ENCODE data around the gene PMP22.
"Not testable (repeated sequence)": the region's sequence is repeated elsewhere in the genome, so short reads cannot be mapped to it uniquely, and the experiment has no call there.

The PMP22 gene

DNA sequence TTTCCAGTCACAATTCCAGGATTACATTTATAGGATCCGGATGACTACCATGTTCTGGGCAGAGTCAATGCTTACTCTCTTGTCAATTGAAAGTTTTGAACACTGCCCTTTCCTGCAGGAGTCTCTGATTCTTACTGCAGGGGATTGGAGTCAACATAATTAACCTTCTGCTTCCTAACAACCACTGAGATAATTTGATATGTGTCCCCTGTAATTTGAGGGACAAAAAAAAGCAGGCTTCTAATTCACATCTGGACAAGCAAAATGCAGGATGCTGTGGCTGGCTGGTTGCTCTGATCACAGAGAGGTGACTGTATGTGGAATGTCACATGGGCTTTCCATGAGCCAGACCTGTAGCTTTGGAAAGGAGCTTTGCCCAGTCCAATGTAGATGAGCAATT is 54.9 kb downstream of the PMP22 start:
- TF ChIP-seq, protein P1, sequence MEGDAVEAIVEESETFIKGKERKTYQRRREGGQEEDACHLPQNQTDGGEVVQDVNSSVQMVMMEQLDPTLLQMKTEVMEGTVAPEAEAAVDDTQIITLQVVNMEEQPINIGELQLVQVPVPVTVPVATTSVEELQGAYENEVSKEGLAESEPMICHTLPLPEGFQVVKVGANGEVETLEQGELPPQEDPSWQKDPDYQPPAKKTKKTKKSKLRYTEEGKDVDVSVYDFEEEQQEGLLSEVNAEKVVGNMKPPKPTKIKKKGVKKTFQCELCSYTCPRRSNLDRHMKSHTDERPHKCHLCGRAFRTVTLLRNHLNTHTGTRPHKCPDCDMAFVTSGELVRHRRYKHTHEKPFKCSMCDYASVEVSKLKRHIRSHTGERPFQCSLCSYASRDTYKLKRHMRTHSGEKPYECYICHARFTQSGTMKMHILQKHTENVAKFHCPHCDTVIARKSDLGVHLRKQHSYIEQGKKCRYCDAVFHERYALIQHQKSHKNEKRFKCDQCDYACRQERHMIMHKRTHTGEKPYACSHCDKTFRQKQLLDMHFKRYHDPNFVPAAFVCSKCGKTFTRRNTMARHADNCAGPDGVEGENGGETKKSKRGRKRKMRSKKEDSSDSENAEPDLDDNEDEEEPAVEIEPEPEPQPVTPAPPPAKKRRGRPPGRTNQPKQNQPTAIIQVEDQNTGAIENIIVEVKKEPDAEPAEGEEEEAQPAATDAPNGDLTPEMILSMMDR (IDR thresholded peaks at IDR 0.05; ENCODE audit: low read depth, low read length), result no peak
- no peak overlapping the region for H3K4me3 ChIP-seq (ENCODE audit: low read depth, low read length)

DNA sequence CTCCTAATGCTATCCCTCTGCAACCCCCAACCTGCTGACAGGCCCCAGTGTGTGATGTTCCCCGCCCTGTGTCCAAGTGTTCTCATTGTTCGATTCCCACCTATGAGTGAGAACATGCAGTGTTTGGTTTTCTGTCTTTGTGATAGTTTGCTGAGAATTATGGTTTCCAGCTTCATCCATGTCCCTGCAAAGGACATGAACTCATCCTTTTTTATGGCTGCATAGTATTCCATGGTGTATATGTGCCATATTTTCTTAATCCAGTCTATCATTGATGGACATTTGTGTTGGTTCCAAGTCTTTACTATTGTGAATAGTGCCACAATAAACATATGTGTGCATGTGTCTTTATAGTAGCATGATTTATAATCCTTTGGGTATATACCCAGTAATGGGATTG is 62.1 kb downstream of the PMP22 start:
- H3K4me3 ChIP-seq (ENCODE audit: low read depth, low read length), result not testable (repeated sequence)

DNA sequence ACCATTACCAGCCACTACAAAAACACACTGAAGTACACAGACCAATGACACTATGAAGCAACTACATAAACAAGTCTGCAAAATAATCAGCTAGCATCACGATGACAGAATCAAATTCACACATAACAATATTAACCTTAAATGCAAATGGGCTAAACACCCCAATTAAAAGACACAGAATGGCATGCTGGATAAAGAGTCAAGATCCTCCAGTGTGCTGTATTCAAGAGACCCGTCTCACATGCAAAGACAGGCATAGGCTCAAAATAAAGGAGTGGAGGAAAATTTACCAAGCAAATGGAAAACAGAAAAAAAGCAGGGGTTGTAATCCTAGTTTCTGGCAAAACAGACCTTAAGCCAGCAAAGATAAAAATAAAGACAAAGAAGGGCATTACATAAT is 64.6 kb downstream of the PMP22 start:
- not testable (repeated sequence) for H3K4me3 ChIP-seq (ENCODE audit: low read depth, low read length)

DNA sequence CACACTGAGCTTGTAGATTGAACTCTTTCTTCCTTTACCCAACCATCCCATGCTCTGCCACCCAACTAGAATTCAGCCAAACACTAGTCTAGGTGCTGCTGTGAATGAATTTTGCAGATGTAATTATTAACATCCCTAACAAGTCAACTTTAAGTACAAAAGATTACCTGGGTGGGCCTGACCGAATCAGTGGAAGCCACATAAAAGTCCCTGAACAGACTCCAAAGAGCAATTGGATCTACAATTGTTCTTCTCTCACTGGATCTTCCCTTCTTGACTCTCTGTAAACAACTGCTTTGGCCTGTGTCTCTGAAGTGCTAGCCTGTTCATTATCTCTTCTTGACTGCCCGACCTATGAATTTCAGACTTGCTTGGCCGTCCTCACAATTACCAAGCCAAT is 67.9 kb downstream of the PMP22 start:
- no peak overlapping the region for H3K4me3 ChIP-seq (ENCODE audit: low read depth, low read length)
- TF ChIP-seq, protein P1 (IDR thresholded peaks at IDR 0.05; ENCODE audit: low read depth, low read length), result no peak

DNA sequence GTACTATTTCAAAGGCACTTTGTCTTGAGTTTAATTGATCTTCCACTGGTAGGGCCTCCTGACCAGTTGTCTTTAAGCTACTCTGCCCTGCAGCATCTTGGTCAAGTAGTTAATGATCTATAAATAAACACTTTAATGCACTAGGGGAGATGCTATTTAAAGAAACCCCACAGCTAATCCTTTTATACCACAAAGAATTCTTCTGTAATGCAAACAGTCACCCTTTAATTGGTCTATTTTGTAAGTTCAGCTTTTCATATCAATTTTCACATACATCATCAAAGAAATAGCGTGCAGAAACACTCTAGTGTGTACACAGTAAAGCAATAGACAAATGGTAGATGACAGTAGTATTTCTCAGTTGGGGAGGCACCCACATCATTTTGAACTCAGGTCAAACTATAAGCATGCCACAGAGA is 70.3 kb downstream of the PMP22 start:
- no peak overlapping the region for H3K4me3 ChIP-seq (ENCODE audit: low read depth, low read length)
- TF ChIP-seq, protein P1 (IDR thresholded peaks at IDR 0.05; ENCODE audit: low read depth, low read length), result no peak

DNA sequence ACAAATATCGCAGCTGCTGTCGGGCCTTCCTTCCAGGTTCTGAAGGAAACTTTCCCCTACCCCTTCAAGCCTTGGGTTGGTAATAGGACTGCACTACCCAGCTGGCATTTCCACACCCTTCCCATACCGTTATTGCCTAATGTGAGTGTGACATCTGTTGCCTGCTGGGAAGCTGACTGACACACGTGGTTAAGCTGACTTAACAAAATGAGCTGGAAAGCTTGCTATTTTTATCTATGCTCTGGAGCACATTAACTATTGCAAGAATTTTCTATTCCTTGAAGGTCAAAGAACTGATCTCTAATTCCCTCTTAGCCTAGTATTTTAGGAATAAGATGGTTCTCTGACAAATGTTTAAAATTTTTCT is 79.5 kb downstream of the PMP22 start:
- H3K4me3 ChIP-seq (ENCODE audit: low read depth, low read length), result no peak overlapping the region
- TF ChIP-seq, protein P1 (IDR thresholded peaks at IDR 0.05; ENCODE audit: low read depth, low read length), result no peak

DNA sequence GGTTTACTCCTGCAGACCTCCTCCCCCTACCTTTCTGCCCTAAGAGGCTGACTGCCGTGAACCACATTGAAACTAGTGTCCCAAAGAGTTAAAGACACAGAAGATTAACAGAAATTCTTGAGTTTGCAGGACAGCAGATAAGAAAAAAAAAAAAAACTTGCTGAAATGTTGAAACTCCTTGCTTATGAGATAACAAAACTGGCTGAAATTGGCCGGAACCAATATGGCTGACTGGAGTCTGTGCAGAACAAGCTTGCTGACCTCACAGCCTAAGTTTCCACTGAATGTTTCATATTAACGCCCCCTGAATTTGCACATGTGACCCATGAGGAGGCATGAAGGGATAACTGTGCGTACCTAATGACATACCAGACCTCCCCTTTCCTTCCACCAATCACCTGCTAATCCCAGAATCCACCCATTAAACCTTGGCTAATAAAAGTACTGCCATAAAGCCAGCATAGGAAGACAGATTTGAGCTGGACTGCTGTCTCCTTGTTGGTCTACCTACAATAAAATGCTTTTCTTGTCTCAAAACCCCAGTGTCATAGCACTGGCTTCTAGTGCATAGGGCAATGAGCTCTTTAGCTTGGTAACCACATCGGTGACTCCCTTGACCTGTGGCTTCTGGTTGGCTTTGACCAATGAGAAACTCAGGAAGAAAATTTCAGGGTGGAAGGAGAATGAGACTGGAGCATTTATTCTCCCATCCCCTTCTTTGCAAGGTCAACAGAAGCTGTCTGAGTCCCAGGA is 80.1 kb downstream of the PMP22 start:
- no peak overlapping the region for H3K4me3 ChIP-seq (ENCODE audit: low read depth, low read length)
- TF ChIP-seq, protein P1 (IDR thresholded peaks at IDR 0.05; ENCODE audit: low read depth, low read length), result no peak

DNA sequence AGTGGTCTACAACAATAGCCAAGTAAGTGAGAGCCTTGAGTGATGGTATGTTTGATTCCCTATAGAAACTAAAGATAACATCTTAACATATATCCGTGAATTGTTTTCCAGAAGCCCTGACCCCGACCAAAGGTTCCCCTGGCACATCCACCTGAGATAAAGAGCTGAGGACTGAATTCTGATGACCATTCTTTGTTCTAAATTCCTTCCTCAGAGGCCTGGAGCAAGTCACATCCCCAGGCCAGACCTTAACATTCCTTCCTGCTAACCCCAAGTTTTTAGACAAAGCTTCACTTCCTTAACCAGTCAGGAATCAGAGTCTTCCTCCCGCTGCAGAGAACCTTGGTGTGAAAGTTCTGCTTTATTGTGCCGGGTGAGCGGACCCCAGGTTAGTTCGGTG is 83.3 kb downstream of the PMP22 start:
- no peak overlapping the region for H3K4me3 ChIP-seq (ENCODE audit: low read depth, low read length)
- TF ChIP-seq, protein P1 (IDR thresholded peaks at IDR 0.05; ENCODE audit: low read depth, low read length), result no peak

Data from WI38 (cell line).